Amniotic epithelial cell (primary cell): Measurements from ENCODE around the gene CERS6.

Experiments used
- DNase-seq: peaks from one replicate; pipeline ENCODE4 v3.0.0-alpha.2; 2010; ENCODE audit warnings: low read depth

CERS6 gene

GRCh38 chr2:168443818-168444217 lies 12.3 kb upstream of the CERS6 start:
- no peak for DNase-seq

DNA sequence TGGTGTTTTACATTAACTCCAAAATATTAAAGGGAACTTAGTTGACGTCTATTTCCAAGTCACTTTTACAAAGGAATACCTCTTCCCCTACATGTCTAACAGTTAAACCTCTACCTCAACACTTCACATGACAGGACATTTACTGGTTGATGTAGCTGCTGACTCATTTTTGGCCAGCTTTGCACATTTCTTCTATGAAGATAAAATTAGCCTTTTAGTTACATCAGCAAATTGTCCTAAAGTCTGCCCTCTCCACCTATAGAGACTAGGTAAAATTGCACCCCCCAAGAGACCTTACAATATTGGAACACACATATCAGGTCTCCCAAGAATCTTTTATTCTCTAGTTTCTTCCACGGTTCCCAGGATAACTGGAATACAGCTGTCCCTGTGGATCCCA lies 10.1 kb upstream of the CERS6 start:
- no peak for DNase-seq

DNA sequence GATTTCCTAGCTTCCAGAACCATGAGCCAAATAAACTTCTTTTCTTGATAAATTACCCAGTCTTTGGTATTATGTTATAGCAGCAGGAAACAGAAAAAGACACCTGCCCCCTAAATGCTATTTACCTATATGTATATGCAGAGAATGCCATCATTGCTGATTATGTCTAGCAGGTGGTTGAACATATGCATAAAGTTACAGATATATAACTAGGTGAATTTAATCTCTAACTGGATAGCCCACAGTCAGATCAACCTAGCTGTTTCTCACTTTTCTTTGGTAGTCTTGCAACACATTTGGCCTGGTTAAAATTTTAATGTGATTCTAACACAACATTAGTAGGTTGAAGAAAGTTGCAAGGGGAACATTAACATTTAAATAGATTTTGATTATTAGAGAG lies 7.1 kb upstream of the CERS6 start:
- DNase-seq, result no peak

- peak; percentile 50 for DNase-seq
Measured at GRCh38 chr2:168449419-168449818, 6.7 kb upstream of the CERS6 start.

- no peak for DNase-seq
Measured at GRCh38 chr2:168450171-168450570, 5.9 kb upstream of the CERS6 start.

DNA sequence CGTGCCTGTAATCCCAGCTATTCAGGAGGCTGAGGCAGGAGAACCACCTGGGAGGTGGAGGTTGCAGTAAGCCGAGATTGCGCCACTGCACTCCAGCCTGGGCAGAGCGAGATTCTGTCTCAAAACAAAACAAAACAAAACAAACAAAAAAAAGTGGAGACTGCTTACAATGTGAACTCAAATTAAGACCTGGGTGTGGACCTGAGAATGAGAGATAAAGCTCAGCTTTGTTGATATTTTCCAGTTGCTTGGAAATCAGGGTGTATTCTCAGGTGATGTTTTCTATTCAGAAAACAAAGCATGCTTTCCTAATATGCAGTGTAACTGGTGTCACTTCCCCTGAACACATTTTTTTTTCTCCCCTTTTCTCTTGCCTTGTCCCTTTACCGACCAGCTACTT lies 5.3 kb upstream of the CERS6 start:
- DNase-seq, result no peak

GRCh38 chr2:168452781-168453180 lies 3.3 kb upstream of the CERS6 start:
- no peak for DNase-seq

DNA sequence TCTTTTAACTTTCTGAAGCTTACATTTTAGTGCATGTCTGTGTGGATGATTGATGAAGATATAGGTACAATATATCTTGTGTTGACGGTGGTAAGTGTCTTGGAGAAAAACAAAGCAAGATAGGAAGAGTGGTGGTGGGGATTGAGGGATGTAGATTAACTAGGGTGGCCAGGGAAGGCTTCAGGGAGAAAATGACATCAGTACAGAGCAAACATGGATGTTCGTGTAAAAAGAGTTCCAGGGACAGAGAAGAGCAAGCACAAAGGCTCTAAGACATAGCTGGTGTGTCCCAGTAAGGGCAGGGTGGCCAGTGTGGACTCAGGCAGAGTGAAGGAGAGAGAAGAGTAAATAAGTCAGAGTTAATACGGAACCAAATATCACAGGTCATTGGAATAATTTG lies 2.7 kb upstream of the CERS6 start:
- no peak for DNase-seq

DNA sequence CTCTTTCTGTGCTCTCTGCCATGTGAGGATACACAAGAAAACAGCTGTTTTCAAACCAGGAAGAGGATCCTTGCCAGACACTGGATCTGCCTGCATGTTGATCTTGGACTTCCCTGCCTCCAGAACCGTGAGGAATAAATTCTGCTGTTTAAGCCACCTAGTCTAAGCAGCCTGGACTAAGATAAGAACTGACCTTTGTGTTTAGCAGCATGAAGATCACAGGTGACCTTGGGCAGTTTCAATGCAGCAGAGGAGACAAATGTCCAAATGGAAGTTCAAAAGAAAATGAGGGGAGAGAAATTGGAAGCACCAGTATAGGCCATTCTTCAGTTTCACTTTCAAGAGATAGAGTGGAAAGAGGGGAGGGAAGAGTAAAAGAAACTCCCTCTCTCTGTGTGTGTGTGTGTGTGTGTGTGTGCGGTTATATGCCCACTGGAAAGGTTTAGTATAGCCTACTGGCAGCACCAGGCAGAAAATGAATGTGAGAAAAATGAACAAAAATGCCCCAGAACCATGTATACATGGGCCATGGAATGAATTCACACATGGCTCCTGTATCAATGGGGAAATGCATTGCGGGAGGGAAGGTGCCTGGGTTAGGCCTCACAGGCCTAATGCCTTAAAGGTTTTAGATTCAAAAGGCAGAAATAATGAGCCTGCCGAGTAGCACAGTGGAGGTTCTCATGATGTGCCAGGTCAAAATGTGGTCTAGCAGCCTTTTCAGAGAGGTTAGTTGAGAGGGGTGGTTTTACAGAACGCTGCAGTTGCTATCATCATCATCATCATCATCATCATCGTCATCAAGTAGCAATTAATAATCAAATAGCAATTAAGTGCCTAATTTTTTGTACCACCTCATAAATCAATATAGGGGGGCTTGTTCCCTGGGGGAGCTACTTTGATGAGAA lies 1.1 kb upstream of the CERS6 start:
- DNase-seq, result no peak

DNA sequence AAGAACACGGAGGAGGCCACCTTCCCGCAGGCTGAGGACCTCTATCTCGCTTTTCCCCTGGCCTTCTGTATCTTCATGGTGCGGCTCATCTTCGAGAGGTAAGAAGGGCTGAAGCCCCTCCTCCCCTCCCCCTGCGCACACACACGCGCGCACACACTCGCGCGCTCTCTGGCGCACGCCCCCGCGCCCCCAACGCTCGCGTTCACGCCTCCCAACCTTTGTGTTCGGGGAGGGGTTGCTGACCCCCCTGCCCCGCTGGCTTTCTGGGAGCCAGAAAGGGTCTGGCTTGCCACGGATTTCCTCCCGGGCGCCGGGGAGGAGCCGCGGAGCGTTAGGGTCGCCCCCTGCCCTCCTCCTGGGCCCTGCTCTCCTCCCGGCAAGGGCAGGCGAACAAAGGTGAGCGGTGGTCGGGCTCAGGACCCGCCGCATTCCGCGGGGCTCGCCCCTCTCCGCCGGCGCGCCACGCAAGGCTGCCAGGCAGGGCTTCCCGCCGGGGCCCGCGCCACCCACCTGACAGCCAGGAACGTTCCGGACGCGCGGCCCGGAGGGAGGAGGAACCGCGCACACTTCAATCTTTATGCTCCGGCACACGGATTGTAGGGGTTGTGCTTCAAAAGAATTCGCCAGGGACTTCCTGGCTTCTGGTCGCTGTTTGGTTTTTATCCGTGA lies 583 bp downstream of the CERS6 start:
- DNase-seq, result peak; percentile 22

- DNase-seq, result no peak
Measured at GRCh38 chr2:168457190-168457895, 1.3 kb downstream of the CERS6 start.

DNA sequence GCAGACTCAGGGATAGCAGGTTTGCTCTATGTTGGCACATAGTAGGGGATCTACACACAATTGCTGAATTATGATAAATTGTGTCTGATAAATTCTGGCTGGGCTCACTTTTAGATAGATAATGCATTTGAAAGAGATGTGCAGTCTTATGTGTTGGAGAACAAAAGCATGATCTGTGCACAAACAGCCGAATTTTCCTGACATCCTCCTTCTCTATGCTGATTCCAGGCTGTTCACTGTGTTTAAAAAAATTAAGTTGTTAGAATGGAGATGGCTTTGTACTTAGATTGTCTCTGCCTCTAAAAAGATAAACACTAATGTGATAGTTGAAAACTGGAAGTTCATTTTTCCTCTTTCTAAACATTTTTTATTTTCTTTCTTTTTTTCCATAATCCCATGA lies 2.1 kb downstream of the CERS6 start:
- no peak for DNase-seq

GRCh38 chr2:168459256-168459655 lies 3.2 kb downstream of the CERS6 start:
- no peak for DNase-seq

DNA sequence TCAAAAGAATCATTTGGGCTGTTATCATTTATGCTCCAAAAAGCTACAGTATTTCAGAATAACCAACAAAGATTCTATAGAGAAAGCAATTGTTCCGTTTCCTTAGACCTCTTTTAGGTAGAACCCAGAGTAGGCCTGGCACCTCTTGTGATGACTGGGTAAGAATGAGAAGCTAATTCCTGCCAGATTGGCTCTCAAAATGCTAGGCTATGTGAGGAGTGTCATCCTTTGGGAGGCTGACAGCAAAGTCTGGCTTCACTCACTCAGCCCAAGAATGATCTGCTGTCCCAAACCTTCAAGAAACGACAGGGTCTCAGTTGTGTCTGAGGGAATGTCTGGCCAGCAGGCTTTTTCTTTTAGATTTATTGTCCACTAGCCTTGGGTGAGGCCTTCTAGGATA lies 4.5 kb downstream of the CERS6 start:
- no peak for DNase-seq

- DNase-seq, result no peak
Measured at GRCh38 chr2:168461178-168461941, 5.3 kb downstream of the CERS6 start.

- DNase-seq, result no peak
Measured at GRCh38 chr2:168461942-168462331, 5.9 kb downstream of the CERS6 start.

DNA sequence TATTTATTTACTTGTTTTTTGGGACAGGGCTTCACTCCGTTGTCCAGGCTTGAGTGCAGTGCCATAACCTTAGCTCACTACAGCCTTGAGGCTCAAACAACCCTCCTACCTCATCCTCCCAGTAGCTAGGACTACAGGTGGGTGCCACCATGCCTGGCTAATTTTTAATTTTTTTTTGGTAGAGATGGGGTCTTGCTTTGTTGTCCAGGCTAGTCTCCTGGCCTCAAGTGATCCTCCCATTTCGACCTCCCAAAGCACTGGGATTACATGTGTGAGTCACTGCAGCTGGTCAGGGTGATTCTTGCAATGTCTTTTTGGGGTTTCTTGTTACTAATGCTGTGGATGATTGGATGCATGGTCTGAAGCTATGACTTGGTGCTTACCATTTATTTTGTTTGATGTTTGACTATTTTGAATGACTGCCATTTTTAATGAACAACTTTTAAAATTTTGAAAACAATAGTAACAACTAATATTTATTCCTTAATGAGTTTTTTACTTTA lies 6.5 kb downstream of the CERS6 start:
- no peak for DNase-seq

GRCh38 chr2:168465594-168465993 lies 9.5 kb downstream of the CERS6 start:
- peak; percentile 88 for DNase-seq

GRCh38 chr2:168466190-168466737 lies 10.2 kb downstream of the CERS6 start:
- DNase-seq, result peak; percentile 15

GRCh38 chr2:168466834-168467565 lies 10.9 kb downstream of the CERS6 start:
- DNase-seq, result no peak

GRCh38 chr2:168467729-168468128 lies 11.7 kb downstream of the CERS6 start:
- no peak for DNase-seq
